ENCODE results near the gene ZFAND6.
A peak's percentile ranks its signal among the peaks of the same experiment; 100 is the strongest.
"Not testable (repeated sequence)": the region's sequence is repeated elsewhere in the genome, so short reads cannot be mapped to it uniquely, and the experiment has no call there.

The ZFAND6 gene

DNA sequence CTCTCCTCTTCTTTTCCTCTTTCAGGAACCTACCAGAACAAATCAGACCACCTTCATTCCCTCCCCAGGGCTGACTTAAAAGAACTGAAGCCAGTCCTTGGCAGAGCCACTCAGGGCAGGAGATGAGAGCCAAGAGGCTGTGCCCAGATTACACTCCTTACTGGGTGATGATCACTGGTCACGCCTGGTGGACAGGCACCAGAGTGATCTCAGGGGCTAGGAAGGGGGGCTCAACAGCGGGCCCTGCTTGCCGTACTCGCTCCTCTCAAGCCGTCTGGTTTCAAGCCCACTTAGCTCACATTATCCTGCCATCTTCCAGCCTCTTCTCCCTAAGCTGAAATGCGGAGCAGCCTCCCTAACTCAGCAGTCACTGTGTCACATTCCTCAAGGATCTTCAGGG, 91.7 kb downstream of the ZFAND6 start:
- DNase-seq (no peak), ATAC-seq (no peak)

DNA sequence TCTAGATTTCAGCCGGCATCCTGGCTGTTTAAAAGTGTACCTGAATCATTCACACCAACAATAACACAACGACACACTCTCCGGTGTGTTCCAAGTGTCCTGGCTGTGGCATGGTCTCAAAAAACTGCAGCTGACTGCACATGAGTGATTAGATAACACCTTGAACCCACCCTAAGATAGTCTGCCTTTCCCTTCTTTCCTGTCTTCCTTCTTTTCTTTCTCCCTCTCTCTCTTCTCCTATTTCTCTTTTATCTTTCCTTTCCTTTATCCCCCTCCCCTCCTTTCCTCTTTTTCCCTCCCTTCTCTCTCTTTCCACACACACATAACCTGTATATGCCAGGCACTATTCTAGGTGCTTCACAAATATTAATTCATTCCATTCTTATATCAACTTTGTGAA, 92.1 kb downstream of the ZFAND6 start:
- ATAC-seq: no peak

DNA sequence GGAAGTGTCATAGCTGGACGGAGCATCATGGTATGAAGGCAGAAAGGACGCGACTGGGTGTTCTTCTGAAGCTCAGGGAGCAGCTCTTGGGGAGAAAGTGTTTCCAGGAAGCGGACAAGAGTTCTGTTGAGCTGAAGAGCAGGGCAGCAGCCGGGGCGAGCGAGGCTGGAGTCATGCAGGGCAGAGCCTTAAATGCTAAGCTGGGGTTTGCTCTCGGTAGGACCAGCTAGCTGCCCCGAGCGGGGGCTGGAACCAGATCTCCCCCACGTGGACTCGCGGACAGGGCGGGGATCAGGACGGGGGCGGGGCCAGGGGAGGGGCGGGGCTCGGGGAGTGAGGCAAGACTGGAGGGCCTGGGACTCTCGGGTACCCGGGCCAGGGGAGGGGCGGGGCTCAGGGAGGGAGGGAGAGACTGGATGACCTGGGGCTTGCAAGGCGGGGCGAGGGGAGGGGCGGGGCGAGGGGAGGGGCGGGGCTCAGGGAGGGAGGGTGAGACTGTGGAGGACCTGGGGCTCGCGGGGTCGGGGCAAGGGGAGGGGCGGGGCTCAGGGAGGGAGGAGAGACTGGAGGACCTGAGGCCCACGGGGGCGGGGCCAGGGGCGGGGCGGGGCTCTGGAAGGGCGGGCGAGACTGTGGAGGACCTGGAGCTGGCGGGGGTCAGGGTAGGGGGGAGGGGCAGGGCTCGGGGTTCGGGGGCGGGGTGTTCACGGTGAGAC, 92.9 kb downstream of the ZFAND6 start:
- peak; percentile 91 for DNase-seq

More for the DNA sequence above, 92.1 kb downstream of the ZFAND6 start:
- DNase-seq: no peak

DNA sequence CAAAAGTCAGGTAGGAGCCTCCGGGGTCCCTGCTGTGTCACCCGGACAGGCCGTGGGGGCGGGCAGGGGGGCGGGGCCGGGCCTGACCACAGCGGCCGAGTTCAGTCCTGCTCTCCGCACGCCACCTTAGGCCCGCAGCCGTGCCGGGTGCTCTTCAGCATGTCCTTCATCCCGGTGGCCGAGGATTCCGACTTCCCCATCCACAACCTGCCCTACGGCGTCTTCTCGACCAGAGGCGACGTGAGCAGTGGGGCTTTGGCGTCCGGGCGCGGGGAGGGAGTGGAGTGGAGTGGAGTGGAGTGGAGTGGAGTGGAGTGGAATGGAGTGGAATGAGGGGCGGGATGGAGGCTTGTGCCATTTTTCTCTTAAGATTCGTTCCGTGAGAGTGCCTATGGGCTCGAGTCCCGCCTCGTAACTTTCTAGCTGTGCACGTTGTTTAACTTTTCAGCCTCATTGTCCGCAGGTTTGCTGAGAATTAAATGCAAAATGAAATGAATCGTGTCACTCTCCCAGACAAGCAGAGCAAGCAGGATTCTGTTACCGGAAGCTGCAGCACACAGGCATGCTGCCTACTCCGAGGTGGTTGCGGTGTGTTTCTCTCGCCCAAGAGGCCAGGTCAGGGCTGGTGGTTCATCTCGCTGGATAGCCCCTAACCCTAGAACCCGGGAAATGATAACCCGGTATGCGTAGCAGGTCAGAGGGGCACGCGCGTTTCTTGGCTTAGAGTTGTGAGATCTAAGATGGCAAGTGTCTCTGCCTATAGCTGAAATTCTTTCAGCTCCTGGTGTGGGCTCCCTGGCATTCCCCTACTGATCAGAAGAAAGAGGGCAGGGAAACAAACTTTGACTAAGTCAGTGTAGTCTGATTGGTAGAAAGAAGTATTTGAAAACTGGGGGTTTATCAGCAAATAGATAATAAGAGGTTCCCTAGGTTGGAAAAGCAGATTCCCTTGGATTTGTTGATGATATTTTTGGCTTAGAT, 93.7 kb downstream of the ZFAND6 start, which contains the start of gene FAH:
Gene FAH (plus strand): TSS at position 104 of the 981 bp plus-strand sequence. CDS start 56 bp downstream, at position 160.
- ATAC-seq: peak; percentile 38
- DNase-seq: peak; percentile 56

More for the DNA sequence above, 92.9 kb downstream of the ZFAND6 start:
- peak; percentile 84 for ATAC-seq

DNA sequence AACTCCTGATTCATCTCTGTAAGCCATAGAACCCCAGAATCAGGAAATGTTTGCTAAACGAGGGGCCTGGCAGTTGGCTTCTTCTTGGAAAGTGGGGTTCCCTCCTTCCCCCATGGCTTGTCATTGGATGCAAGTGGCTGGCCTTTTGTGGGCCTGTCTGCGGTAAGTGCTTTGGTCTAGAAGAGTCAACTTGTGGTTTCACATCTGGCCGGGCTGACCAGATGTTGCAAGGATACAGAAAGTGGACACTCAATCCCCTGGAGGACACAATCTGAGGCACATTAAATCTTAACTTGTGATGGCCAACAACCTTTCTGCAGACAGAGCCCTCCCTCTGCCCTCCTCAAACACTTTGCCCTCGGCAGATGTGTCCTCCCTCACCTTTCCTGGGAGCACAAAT, 94.4 kb downstream of the ZFAND6 start:
- ATAC-seq (no peak), DNase-seq (no peak)

DNA sequence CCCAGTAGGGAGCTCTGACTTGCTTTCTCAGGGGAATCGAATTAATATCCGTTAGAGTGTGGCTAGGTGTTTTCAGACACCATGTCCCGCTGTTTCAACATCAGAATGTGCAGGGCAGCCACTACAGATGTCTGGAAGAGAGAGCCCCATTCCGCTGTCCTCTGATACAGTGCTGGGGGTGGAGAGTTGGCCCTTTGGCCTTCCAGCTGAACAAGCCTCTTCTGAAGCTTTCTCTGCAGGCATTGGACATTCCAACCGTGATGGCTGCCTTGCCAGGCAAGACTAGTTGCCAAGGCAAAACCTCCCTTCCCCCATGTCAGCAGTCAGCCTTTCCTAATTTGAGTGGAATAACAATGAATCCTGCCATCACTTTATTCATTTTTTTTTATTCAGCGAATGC, 94.9 kb downstream of the ZFAND6 start:
- no peak for DNase-seq

DNA sequence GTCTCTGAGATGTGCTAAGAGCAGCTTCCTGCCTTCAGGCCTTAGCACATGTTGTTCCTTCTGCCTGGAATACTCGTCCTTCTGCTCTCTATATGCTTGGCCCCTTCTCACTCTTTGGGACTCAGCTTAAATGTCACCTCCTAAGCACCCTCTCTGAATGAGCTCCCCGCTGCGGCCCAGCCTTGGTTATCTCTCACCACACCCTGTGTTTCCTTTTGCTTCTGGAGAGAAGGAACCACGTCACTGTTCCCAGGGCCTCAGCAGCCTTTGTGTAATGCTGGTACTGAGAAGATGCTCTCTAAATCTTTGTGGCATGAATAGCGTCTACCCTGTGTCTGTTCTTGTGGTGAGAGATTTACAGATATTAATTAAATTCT, 95.5 kb downstream of the ZFAND6 start:
- ATAC-seq (no peak), DNase-seq (no peak)

More for the DNA sequence above, 94.9 kb downstream of the ZFAND6 start:
- no peak for ATAC-seq

DNA sequence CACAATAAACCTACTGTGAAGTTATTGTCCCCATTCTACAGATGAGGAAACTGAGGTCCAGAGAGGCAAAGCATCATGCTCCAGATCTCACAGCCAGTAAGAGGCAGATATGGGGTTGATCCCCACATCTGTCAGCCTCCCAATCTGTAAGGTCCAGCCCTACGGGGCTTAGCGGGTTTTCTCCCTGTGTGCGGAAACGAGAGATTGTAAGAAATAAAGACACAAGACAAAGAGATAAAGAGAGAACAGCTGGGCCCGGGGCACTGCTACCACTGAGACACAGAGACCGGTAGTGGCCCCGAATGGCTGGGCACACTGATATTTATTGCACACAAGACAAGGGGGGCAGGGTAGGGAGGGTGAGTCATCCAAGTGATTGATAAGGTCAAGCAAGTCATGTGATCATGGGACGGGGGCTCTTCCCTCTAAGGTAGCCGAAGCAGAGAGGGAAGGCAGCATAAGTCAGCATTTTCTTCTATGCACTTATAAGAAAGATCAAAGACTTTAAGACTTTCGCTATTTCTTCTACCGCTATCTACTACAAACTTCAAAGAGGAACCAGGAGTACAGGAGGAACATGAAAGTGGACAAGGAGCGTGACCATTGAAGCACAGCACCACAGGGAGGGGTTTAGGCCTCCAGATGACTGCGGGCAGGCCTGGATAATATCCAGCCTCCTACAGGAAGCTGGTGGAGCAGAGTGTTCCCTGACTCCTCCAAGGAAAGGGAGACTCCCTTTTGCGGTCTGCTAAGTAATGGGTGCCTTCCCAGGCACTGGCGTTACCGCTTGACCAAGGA, 96.1 kb downstream of the ZFAND6 start:
- ATAC-seq, DNase-seq: not testable (repeated sequence)

DNA sequence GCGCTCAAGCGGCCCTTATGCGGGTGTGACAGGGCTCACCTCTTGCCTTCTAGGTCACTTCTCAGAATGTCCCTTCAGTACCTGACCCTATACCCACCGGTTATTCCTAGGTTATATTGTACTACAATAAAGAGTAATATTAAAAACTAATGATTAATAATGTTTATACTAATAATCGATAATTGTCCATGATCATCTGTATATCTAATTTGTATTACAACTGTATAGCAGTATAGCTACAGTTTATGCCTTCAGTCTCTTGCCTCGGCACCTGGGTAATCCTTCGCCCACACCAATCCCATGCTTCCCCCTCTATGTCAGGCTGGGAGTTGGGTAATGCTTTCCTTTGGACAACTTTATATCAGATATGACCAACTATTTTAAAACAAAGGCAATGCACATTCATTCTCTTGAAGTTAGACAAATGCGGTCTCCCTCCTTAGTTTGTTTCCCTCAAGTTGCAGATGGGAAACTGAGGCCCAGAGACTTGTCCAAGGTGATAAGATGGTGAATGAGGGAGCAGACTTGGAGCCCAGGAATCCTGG, 96.8 kb downstream of the ZFAND6 start:
- ATAC-seq (no peak), DNase-seq (no peak)

DNA sequence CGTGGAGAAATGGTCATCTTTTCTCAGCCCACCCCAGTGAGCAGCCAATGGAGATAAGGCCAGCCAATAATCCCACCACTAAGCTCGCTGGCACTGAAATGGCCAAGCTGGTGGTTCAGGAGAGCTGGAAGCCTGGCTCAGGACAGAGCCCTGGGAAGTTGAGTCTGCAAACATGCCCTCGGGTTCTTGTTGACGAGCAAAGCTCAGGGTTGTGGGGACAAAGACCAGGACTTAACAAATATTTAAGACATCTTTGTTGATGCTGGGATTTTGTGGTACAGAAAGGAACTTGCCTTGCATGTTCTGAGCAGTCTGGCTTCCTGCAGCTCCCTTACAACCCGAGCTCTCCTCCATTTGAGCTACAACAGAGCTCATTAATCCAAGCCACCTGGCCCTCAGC, 97.7 kb downstream of the ZFAND6 start:
- DNase-seq (no peak), ATAC-seq (no peak)

DNA sequence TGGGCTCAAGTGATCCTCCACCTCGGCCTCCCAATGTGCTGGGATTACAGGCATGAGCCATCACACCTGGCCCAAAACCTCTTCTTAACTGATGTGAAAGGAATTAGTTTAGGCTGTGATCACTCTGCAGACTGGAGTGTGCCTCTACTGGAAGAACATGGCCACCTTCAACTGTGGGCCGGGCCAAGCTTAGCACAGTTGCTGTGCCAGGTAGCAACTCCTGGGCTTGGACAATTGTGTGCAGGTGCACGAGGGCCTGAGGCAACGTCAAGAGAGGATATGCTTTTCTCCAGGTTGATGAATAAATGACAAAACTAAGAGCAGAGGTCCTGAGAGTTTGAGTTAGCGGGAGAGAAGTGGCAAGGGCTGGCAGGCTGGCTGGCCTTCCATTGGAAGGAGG, 99.8 kb downstream of the ZFAND6 start:
- ATAC-seq (no peak), DNase-seq (no peak)

DNA sequence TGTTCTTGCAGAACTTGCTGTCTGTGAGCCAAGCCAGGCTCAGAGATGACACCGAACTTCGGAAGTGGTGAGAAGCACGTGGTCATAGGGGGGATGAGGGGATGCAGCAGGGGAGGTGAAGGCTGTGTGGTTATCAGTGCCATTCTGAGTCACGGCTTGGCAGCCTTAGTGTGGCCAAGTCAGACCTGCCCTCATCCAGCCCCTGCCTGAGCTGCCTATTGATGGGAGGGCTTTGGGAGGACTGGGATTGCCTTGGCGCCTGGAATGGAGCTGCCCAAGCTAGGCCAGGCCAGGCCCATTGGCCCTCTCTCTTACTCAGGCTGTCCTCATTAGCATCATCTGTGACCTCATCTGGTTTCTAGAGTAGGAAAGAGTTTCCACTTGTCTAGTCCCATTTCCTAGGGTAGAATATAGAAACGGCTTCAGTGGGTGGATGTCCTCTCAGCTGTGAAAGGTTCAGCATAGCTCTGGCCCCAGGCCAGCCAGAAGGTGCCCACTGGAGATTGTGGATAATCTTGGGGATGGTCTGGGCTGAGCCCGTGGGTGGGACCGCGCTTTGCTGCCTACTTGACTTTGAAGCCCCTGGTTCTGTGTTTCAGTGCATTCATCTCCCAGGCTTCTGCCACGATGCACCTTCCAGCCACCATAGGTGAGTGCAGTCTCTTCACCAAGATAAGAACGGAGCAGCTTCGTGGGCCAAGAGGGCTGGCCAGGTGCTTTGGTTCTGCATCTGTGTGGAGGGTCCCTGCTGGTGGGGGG, 100.5 kb downstream of the ZFAND6 start:
- ATAC-seq (peak; percentile 57), DNase-seq (peak; percentile 19)

DNA sequence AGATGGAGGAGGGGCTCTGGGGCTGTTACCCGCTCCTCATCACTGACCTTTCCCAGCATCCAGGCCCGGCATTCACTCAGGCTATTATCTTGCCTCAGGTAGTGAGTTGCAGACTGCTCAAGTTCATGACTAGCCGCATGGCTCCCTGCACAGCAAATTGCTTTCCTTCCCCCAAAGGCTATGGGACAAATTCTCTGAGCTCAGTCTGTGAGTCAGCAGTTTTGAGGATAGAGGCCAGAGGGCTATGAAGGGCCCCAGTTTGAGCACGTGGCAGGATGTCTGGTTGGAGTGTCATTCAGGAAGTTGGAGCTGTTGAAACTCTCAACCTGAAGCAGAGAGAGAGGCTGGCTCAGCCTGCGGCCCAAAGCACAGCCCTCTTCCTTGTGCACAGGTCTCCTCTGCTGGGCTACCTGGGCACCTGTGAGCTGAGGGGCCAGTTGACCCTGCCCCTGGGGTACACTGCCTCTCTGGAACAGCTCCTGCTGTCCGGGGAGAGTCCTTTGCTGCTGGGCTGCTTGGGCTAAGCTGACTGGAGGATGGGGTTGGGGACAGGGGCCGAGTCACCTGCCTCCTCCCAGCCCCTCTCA, 101.2 kb downstream of the ZFAND6 start:
- peak; percentile 69 for ATAC-seq
- DNase-seq: peak; percentile 37

DNA sequence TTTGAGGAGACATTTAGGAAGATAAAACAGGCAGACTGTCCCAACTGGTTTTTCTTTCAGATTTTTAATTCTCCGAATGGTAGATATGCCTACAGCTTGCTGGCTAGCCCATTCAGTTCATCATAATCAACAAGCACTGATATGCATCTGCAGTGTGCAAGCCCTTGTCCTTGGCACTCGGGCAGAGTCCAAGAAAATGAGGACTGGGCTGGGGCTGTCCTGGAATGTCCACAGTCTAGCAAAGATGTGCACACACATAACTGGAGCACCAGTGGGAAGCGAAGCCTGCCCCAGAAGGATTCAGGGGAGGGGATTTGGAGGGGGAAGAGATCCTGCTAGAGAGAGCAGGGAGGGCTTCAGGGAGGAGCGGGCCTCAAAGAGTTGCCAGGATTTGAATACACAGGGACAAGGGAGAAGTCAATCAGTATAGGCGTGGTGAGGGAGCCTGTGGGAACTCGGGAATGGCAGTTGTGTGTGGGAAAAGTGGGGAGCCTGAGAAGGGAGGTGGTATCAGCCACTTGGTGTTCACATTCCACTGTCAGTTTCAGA, 102.1 kb downstream of the ZFAND6 start:
- DNase-seq: no peak

DNA sequence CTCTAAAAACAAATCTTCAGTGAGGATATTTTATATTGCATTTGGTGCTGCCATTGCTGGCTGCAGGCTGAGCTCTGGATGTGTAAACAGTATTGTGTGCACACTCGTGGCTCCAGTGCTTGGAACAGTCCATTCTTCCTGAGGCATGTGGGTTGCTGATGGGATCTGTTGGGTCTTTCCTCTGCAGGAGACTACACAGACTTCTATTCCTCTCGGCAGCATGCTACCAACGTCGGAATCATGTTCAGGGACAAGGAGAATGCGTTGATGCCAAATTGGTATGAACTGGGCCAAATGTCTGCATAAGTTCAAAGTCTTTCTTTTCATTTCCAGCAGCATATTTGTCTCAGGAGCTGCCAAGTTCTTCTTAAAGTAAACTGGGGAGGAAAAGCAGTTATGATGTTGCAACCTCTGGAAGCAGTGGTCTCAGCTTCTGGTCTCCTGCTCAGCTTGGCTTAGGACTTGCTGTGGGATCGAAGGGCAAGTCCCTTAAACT, 102.6 kb downstream of the ZFAND6 start:
- no peak for ATAC-seq
- no peak for DNase-seq

More for the DNA sequence above, 102.1 kb downstream of the ZFAND6 start:
- no peak for ATAC-seq

DNA sequence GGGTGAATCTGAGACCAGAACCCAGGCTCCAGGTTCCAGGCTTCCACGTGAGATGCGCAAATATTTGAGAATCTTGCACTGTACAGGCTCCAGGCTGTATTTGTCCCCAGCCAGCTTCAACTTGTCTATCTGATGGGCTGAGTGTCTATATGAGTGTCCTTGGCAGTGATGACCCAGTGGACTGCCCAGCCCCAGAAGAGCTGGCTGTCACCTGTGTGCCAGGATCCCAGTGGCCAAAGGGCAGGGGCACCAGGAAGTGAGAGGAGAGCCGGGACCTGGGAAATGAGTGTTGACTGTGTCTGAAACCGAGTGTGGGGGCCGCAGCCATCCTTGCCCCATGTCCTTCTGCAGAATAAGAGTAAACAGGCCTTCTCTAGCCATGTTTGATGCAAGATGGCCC, 103.7 kb downstream of the ZFAND6 start:
- ATAC-seq: no peak
- DNase-seq: no peak

DNA sequence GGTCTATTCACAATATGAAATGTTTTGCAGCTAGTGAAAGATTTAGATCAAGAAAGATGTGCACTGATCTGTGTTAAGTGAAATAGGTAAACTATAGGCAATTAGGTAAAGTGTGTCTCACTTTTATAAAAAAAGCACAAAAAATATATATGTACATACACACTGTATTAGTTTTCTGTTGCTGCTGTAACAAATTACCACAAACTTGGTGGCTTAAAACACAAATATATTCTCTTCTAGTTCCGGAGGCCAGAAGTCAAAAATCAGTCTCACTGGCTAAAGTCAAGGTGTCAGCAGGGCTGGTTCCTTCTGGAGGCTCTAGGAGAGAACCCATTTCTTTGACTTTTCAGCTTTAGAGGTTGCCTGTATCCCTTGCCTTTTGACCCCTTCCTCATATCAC, 104.4 kb downstream of the ZFAND6 start:
- no peak for ATAC-seq
- DNase-seq: no peak

DNA sequence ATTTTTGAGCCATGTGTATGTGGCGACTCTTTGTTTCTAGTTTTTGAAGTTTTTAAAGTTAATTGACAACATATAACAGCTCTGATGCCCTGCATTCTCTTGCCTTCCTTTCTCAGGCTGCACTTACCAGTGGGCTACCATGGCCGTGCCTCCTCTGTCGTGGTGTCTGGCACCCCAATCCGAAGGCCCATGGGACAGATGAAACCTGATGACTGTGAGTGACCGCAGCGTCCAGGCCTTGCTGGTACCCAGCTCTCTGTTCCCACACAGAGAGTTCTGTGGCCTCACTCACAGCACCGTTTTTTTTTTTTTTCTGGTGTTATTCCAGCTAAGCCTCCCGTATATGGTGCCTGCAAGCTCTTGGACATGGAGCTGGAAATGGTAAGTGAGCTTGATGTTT, 108.5 kb downstream of the ZFAND6 start:
- ATAC-seq: no peak
- DNase-seq: no peak

DNA sequence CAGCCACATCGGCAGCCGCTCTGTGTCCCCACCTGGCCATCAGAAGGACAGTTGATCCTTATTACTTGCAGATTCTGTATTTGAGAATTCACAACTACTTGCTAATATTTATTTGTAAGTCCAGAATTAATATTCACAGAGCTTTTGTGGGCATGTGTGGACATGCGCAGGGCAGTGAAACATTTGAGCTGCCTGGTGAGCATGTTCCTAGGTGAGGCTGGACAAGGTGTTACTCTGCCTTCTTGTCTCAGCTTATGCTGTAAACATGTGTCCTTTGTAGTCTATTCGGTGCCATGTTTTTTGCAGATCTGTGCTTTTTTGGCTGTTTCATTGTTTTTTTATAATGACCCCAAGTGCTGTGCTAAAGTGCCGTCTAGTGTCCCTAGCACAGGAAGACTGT, 108.9 kb downstream of the ZFAND6 start:
- ATAC-seq: no peak
- no peak for DNase-seq

DNA sequence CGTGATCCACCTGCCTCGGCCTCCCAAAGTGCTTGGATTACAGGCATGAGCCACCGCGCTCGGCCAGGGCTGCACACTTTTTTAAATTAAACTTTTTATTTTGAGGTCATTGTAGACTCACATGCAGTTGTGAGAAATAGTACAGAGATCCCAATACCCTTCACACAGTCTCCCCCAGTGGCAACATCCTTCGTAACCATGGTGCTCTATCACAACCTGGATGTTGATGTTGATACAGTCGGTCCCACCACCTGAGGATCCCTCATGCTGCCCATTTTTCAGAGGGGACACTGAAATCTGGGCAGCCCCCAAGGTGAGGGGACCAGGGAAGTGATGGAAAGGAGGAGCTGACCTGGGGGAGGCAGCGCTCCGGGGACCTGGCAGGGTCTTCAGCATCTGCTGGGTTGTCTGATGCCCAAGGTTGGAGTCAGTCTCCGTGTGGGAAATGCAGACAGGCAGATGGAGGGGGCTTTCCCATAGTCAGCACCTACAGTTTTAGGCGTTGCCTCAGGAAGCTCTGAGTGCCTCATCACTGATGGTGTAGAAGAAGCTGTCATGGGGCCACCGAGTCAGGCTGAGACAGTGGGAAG, 110.4 kb downstream of the ZFAND6 start:
- DNase-seq: no peak
- ATAC-seq: no peak

Data from stimulated activated naive CD8-positive, alpha-beta T cell treated with anti-CD3 and anti-CD28 coated beads, Interleukin-15, Interleukin-2, amounts not matched to agents 100 U/mL and 50 U/mL, for 24 hours (primary cell).